ENCODE results near the gene ZNF521.

ZNF521 gene

DNA sequence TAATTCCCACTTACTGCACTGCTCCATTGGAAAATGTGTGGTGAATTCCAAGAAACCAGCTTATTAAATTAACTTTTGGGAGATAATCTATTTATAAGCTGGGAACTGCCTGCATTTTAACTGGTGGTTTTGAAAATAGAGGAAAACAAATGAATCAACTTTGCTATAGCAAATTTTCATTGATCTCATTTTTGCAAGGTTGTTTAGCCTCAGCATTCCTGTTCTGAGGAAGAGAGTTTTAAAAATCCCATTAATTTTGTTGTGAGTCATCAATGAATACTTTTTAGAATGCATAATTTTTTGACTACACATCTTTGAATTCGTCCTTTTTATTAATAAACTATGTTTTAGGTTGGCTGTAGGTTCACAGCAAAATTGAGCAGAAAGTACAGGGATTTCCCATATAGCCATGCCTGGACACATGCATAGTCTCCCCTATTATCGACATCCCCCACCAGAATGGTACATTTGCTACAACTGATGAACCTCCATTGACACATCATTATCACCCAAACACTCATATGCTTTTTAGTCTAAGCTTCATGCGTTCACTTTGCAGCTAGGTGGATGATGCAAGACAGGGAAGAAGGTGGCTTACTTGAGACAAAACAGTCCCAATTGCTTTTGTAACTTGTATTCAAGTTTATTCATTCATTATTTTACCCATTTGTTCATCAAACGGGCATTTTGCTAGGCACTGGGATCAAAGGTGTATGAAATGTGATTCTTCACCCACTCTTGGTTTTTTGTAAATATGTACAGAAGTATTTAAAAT is 106.9 kb downstream of the ZNF521 start:
- no peak for DNase-seq

DNA sequence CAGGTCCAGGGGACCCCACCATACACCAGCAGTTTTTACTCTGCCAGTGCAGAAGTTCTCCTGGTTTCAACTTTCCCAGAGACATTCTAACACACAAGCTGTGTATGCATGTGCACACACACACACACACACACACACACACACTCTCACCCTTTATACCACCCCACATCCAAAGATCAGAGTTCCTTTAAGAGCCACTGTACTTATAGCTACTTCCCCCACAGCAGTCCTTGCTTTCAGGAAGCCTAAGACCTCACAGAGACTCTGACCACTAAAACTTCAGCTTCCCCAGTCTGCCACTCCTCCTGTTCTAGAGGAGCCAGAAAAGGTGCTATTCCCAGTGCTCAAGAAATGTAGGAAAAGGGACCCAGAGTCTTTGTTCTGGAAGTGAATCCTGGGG is 107.8 kb downstream of the ZNF521 start:
- no peak for DNase-seq

GRCh38 chr18:25243754-25244153 is 108.2 kb downstream of the ZNF521 start:
- no peak for DNase-seq

DNA sequence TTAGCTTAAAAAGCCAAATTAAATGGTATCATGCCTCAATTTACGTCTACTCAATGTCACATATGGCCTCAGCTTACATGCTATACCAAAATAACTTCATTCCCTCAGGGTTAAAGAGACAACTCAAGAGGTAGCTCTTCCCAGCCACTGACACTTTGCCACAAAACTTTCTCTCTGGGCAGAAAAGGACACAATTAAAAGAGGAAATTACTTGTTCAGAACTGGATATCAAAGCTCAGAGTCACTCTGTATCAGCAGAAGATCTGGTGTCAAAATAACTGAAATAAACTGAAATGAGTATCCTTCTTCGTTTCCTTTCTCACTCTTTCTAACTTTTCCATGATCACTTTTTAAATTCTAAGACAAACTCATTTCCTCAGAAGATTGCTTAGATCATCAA is 108.7 kb downstream of the ZNF521 start:
- DNase-seq, result no peak

- no peak for DNase-seq
Observed at GRCh38 chr18:25240420-25240770, 111.6 kb downstream of the ZNF521 start.

DNA sequence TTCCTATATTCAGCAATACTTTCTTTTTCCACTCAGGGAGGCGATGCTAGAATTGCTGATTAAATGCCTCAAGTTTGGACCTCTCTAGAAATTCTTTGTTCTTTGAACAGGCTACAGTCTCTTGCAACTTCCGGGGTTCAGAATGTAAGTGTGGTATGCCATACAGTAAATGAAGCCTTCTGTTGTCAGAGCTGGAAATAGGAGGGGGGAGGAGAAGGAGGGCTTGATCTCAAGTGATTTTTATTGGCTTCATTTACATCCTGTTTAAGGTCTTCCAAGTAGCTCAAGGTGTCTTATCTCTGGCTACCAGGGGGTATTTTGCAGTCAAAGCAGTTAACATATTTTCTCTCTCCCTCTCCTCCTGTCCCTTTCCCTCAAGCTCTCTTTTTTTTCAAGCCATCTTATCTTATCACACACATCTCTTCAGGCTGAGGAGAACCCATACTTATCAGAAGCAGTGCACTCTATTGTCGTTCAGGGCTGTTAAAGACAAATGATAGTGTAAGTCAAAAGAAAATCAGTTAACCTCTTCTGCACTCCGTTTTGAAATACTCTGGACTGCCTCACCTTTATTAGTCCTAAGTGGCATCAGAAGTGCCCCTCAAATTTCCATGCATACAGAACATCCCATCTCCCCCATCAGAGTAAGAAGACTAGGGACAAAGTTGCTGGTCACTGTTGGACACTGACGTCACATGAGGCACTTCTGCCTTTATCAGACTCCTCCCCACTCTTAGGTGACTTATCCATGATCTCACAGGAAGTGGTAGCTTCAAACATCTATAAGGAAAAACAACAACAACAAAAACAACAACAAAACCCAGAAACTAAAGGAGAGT is 112.2 kb downstream of the ZNF521 start:
- DNase-seq, result no peak

DNA sequence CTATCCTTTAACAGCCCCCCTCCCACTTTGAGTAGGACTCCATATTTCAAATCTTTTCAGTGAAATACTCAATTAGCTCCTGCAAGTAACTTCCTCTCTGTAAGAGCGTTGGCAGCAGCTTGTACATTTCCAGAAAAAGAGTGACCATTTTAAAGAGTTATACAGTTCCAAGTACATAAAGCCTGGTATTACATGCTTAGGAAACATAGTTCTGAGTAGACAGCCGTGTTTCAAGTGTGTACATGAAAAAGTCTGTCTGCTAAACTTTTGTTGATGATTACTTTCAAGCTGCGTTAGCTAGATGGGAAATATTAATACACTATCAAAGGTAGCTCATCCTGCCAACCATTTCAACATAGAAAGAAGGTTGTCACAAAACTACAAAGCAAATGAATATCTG is 112.8 kb downstream of the ZNF521 start:
- DNase-seq, result no peak

DNA sequence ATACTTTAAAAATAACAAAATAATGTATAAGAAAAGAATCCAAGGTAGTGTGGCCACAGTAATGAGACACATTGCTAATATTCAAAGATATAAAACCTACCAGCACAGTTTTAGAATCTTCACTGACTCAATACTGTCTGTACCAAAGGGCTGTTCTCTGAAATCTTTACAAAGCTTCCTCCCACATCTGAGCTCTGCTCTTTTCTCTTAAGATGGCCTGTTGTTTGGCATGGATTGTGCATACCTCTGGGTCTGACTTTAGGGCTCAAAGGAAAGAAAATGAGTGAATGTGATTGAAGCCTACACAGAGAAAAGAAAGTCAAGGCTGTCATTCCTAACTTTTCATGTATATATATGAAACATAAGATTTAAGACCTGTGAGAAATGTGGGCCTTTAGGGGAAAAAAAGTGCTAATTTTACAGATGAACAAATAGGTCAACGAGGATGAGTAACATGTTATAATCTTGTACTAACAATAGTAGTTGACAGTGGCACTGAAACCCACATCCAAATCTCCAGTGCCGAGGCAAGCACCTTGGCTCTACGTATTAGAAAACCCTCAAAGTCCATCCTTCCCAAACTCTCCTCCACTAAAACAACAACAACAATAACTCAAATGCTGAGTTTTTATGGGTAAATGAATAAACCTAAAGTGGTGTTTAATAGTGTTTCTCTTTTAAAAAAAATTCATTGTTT is 114.2 kb downstream of the ZNF521 start:
- no peak for DNase-seq

- no peak for DNase-seq
Observed at GRCh38 chr18:25236736-25237135, 115.2 kb downstream of the ZNF521 start.

DNA sequence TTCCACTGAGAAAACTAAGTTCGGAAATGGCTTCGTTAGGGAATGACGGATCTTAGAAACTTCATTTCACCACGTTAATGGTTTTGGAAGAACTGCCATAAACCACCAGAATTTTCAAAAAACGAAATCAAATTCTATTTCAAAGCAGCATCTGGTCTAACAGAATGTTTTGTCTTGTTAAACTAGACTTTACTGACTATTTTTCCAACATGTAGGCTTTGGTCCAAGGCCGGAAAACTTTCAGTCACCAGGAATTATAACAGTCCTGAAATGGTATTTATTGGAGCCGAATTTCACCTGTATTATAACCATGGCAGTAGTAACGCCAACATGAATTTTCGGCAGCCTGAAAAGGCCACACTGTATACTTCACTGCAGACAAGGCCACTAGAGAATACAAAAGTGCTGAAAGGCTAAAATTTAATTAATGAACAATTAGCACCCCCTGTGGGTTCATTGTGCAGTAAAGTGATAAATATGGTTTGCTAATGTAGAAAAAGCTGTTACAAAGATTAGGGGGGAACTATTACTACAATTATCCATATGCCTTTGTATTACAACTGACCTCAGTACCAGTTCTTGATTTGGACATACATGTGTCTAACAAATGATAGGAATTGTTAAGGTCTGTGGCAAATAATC is 116.4 kb downstream of the ZNF521 start:
- no peak for DNase-seq

GRCh38 chr18:25234740-25235345 is 117.1 kb downstream of the ZNF521 start:
- no peak for DNase-seq

- no peak for DNase-seq
Observed at GRCh38 chr18:25234322-25234639, 117.7 kb downstream of the ZNF521 start.

- DNase-seq, result no peak
Observed at GRCh38 chr18:25233528-25234321, 118.2 kb downstream of the ZNF521 start.

- DNase-seq, result no peak
Observed at GRCh38 chr18:25231327-25231691, 120.7 kb downstream of the ZNF521 start.

DNA sequence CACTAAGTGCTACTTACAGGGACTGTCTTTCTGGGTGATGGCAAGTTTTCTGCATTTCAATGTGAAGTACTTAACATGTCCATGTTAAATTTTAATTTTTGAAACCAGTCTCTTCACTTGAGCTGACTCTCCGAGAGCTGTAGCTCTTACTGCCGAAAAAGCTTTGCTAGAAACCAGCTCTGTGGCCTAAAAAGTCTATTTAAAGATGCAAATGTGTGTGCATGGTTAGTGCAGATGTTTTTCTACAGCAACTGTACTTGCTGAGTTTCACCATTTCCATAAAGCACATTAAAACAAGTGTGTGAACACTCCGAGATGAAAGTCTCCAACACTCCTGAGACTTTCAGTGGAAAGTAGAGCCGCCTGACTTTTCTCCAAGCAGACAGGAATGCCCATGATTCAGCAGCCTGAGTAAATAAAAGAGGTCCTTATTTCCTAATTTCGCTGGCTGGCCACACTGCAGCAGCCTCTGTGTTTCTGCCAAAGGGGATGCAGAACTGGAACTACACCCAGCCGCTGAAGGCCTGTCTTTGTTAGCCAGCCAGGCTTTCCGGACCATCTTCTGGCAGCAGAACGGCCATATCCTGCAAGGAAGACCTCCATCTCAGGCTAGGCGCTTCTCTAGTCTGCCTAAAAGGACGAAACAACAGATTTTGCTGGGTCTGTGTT is 121.2 kb downstream of the ZNF521 start:
- DNase-seq, result no peak

DNA sequence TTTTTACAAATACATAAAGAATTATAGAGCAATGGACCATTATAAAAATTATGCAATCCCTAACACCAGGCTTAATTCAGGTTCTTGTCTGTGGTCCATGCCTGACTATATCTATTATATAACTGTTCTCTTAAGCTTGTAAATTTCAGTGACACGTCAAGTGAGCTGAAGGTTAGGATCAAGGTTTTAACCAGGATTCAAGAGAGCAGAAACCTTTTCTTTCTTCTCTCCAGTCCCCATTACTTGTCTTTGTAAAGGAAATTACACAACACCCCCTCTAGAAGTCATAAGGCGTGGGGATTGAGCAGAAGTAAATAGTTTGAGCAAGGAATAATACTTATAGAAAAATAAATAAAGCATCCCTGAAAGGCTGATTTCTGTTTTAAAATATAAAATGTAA is 122.0 kb downstream of the ZNF521 start:
- no peak for DNase-seq

- no peak for DNase-seq
Observed at GRCh38 chr18:25229081-25229480, 122.9 kb downstream of the ZNF521 start.

DNA sequence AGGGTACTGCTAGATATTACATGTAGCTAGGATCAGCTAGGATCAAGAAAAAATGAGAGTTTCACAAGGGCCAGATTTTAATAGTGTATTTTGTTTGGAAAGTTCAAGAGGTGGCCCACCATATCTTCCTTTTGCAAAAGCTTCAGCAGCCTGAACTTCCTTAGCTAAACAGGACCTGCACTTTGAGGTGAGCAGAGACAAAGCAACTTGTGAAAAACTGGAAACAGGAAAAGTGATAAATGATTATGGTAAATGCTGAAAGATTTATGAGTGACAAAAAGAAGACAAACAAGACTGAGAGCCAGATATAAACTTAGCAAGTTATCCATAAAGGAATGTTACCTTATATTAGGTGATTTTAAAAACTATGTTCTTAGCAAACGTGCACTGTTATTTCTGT is 123.6 kb downstream of the ZNF521 start:
- no peak for DNase-seq

DNA sequence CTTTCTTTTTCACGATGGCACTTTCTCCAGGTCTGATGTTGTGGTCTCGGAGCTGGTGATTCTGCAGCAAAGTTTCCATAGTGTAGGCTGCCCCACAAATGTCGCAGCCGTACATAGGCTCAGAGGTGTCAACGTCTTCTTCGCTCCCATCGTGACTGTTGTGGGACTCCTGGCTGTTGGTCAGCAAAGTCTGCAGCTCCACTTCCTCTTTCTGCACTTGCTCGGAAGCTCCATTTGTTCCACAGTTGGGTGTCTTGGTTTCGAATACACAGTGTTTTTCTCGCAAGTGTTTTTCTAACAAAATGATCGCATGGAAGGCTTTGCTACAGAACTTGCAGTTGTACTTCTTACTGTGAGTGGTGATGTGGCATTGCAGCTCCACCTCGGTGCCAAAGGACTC is 126.8 kb downstream of the ZNF521 start:
- peak; percentile 11 for DNase-seq

- DNase-seq, result no peak
Observed at GRCh38 chr18:25223899-25224886, 127.8 kb downstream of the ZNF521 start.

Measured in MV-4-11 (cell line).